HepG2 (cell line): ENCODE measurements around the gene IL3. TPM values are rescaled to one million over a fixed set of nuclear protein-coding genes. Genes with fewer than 3 reads are reported as not detected.

Experiments
- ATAC-seq: fragments of 200-7000 bp; cut with Tn5 transposase; 3 replicates; pipeline ENCODE4 v1.9.1; 2020; ENCODE audit warnings: mild to moderate bottlenecking, moderate library complexity
- BruUV-seq: library from RNA; stranded (reverse); fragments of 400-500 nt; replicated peaks from 2 replicates; lab custom pipeline; 2021; lab: Mats Ljungman, UMichigan
- CTCF ChIA-PET: fragments of 300-600 bp; formaldehyde crosslinking; extraction: SDS; loops from one replicate; lab custom pipeline; 2021; ENCODE audit warnings: low total read pairs, inconsistent platforms, low intra/inter-chr PET ratio; lab: Yijun Ruan, JAX
- POLR2A ChIA-PET: fragments of 350-600 bp; sonication (Branson Sonifier 250); formaldehyde crosslinking; loops from one replicate; lab custom pipeline; 2020; ENCODE audit warnings: antibody characterized with exemption, inconsistent platforms; lab: Yijun Ruan, JAX
- DNase-seq: peaks from one replicate; pipeline ENCODE4 v3.0.0-alpha.2; 2015; ENCODE audit warnings: low spot score
- FAIRE-seq: peaks from 3 replicates; lab custom pipeline; 2011; peaks lifted over from hg19 to GRCh38; lab: Jason Lieb, UNC
- H2AFZ ChIP-seq: one replicate; pipeline ENCODE4 v1.6.1; 2011; ENCODE audit warnings: low read length, inconsistent platforms
- H3K27ac ChIP-seq: fragments of 300-600 bp; 3 replicates; pipeline ENCODE4 v1.8.0; 2011; ENCODE audit warnings: mixed run types, mild to moderate bottlenecking, mixed read lengths, low read length, inconsistent platforms; ENCODE audit not compliant: insufficient read depth; ENCODE audit errors: extremely low read length
- H3K27me3 ChIP-seq, 2 experiments: fragments of 200-600 bp in 1 of 2; 2 replicates in 1 of 2; 3 replicates in 1 of 2; pipeline versions ENCODE4 v1.6.0 to v1.8.0; 2011; ENCODE audit warnings: low read length in 2 of 2, mild to moderate bottlenecking in 2 of 2, moderate library complexity in 2 of 2, inconsistent platforms in 1 of 2; ENCODE audit not compliant: insufficient read depth in 2 of 2, control insufficient read depth in 1 of 2
- H3K36me3 ChIP-seq, 2 experiments: fragments of 200-600 bp in 1 of 2; replicated peaks in 1 of 2; 2 replicates in 1 of 2; 3 replicates in 1 of 2; pipeline versions ENCODE4 v1.5.1 to v1.8.0; 2011; ENCODE audit warnings: low read length in 2 of 2, inconsistent platforms in 1 of 2; ENCODE audit not compliant: insufficient read depth in 2 of 2, control insufficient read depth in 1 of 2
- H3K4me1 ChIP-seq: 2 replicates; pipeline ENCODE4 v1.5.1; 2012; ENCODE audit warnings: low read length, inconsistent platforms; ENCODE audit not compliant: insufficient read depth
- H3K4me2 ChIP-seq: 2 replicates; pipeline ENCODE4 v1.6.0; 2011; ENCODE audit warnings: low read depth, low read length, inconsistent platforms
- H3K4me3 ChIP-seq, 3 experiments: fragments of 200-600 bp in 1 of 3; sonication (generic), shearing (Covaris generic) in 1 of 3; replicated peaks in 1 of 3; 2 replicates each; pipeline ENCODE4 v1.5.1; 2011 to 2016; ENCODE audit warnings: low read length in 3 of 3, inconsistent platforms in 2 of 3, low read depth in 2 of 3, mild to moderate bottlenecking in 2 of 3, control low read depth in 1 of 3, mixed read lengths in 1 of 3; ENCODE audit not compliant: insufficient read depth in 1 of 3
- H3K79me2 ChIP-seq: one replicate; pipeline ENCODE4 v1.6.1; 2011; ENCODE audit warnings: low read length, inconsistent platforms; ENCODE audit not compliant: insufficient read depth
- H3K9ac ChIP-seq: 2 replicates; pipeline ENCODE4 v1.6.0; 2011; ENCODE audit warnings: mild to moderate bottlenecking, low read depth, low read length, inconsistent platforms; ENCODE audit not compliant: insufficient read depth
- H3K9me3 ChIP-seq: 2 replicates; pipeline ENCODE4 v1.5.1; 2012; ENCODE audit warnings: mild to moderate bottlenecking, low read length
- H4K20me1 ChIP-seq: 2 replicates; pipeline ENCODE4 v1.6.0; 2011; ENCODE audit warnings: inconsistent platforms, mild to moderate bottlenecking, low read length, moderate library complexity; ENCODE audit not compliant: insufficient read depth
- ATAD3A ChIP-seq: sonication (generic); formaldehyde crosslinking; IDR thresholded peaks from 2 replicates; pipeline ENCODE4 v1.4.0; 2020; ENCODE audit warnings: missing genetic modification reagents
- CREB1 ChIP-seq, 2 experiments: fragments of 450-650 bp in 1 of 2; IDR thresholded peaks; 2 replicates each; pipeline ENCODE4 v1.6.1; 2016 to 2017; ENCODE audit warnings: control low read depth in 1 of 2, mild to moderate bottlenecking in 1 of 2, missing compliant biosample characterization in 1 of 2, missing genetic modification characterization in 1 of 2
- HMG20A ChIP-seq: IDR thresholded peaks from 2 replicates; pipeline ENCODE4 v1.6.1; 2016; ENCODE audit warnings: borderline replicate concordance
- JDP2 ChIP-seq: sonication (generic); formaldehyde crosslinking; IDR thresholded peaks from 2 replicates; pipeline ENCODE4 v1.8.1; 2022; ENCODE audit warnings: missing genetic modification reagents, borderline replicate concordance
- MBD4 ChIP-seq: IDR thresholded peaks from 2 replicates; pipeline ENCODE4 v1.6.1; 2012; ENCODE audit warnings: low read length, inconsistent platforms, borderline replicate concordance
- NFKBIZ ChIP-seq: IDR thresholded peaks from 2 replicates; pipeline ENCODE4 v1.6.1; 2018; ENCODE audit warnings: missing genetic modification reagents, missing compliant biosample characterization
- SKI ChIP-seq: fragments of 450-650 bp; IDR thresholded peaks from one replicate; pipeline ENCODE4 v1.6.1; 2018; ENCODE audit warnings: mild to moderate bottlenecking; ENCODE audit not compliant: partially characterized antibody
- SOX5 ChIP-seq: IDR thresholded peaks from 2 replicates; pipeline ENCODE4 v1.6.1; 2016; ENCODE audit warnings: borderline replicate concordance
- ZBTB7B ChIP-seq: sonication (generic); formaldehyde crosslinking; IDR thresholded peaks from 2 replicates; pipeline ENCODE4 v1.4.0; 2020; ENCODE audit warnings: missing genetic modification reagents
- ZNF263 ChIP-seq: sonication (generic); formaldehyde crosslinking; IDR thresholded peaks from 2 replicates; pipeline ENCODE4 v1.4.0; 2020; ENCODE audit warnings: missing genetic modification reagents
- ZNF614 ChIP-seq: IDR thresholded peaks from 2 replicates; pipeline ENCODE4 v1.6.1; 2018; ENCODE audit warnings: missing biosample characterization, missing genetic modification reagents, inconsistent platforms, borderline replicate concordance
- WGBS: methylation state at CpG from one replicate; pipeline ENCODE4 v1.1.6; 2017; ENCODE audit warnings: low lambda C conversion rate; 5-methylcytosine and 5-hydroxymethylcytosine counted together
- in situ Hi-C: cut with HindIII; loops from 2 replicates; pipeline ENCODE4 v1.10.0; 2017; ENCODE audit warnings: low pct_unique_long_range_greater_than_20kb; ENCODE audit not compliant: extremely low pct_ligation_motif_present
- intact Hi-C: fragments of 100-400 bp; cut with micrococcal nuclease; formaldehyde crosslinking; loops from one replicate; pipeline ENCODE4 v1.10.0; 2022; ENCODE audit not compliant: unreplicated experiment
- polyA plus RNA-seq, 8 experiments: library from polyadenylated mRNA; depleted of rRNA in 3 of 8; stranded (reverse) in 7 of 8; unstranded in 1 of 8; fragments of >200 nt; fragmentation: Illumina TruSeq in 4 of 8; extraction: Trizol in 4 of 8; gene quantifications; 2 replicates each; pipeline versions ENCODE4 v1.2.1 to v1.2.3, GENCODE V29; 2011 to 2016; ENCODE audit warnings: low read depth in 4 of 8, missing spikeins in 1 of 8, mixed read lengths in 1 of 8; ENCODE audit not compliant: insufficient read depth in 1 of 8
- total RNA-seq, 5 experiments: library from RNA; depleted of rRNA; stranded (reverse); fragments of >200 nt; fragmentation: Illumina TruSeq; extraction: Trizol; gene quantifications; 2 replicates each; pipeline ENCODE4 v1.2.3, GENCODE V29; 2016; ENCODE audit warnings: low read depth in 1 of 5
- TF ChIP-seq, protein P1 (sequence below): sonication (generic); formaldehyde crosslinking; IDR thresholded peaks from 2 replicates; pipeline ENCODE4 v1.5.0; 2020; ENCODE audit warnings: mild to moderate bottlenecking, low read depth, missing genetic modification reagents, borderline replicate concordance
- TF ChIP-seq, protein P2 (sequence below): sonication (generic); formaldehyde crosslinking; IDR thresholded peaks from 2 replicates; pipeline ENCODE4 v1.8.1; 2022; ENCODE audit warnings: mild to moderate bottlenecking, missing genetic modification reagents
- TF ChIP-seq, protein P3 (sequence below): sonication (generic); formaldehyde crosslinking; conservative IDR thresholded peaks from 2 replicates; pipeline ENCODE4 v1.4.0; 2020; ENCODE audit warnings: missing genetic modification reagents

IL3 gene
- total and polyA plus RNA-seq, 2 of the 13 experiments (the other 11 are each of a cell fraction or from before 2014, with no cell fraction given) = not detected

DNA sequence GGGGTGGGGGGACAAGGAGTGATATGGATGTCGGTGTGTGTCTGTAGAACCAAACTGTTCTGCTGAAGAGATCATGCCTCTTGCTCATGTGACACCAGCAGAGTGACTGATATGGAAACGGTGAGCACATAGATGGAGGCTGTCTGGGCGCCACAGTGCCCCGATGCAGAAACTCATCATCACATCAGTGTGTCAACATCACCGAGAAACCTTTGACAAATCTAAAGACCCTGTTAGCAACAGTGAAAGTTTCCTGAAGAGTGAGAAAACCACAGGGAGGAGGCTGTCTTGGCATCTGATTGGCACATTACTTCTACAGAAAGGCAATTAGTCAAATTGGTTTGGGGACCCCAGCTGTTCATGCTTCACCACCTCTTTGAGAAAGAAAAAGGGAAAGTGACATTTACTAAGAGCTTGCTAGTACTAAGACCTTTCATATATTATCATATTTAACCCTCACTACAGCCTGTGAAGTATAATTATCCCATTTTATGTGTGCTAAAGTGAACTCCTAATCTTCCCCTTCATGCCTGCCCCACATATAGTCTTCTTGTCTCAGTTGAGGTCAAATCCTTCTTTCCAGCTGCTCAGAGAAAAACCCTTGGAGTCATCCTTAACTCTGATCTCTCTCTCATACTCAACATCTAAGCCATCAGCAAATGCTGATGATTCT lies 38.8 kb downstream of the IL3 start:
- DNase-seq (no peak), FAIRE-seq (no peak), ATAC-seq (no peak)
- Histone ChIP-seq H3K4me2 (no peak overlapping the region), H4K20me1 (no peaks in the 10 kb centered on the region), H3K4me3 (no peak overlapping the region), H3K27ac (no peak overlapping the region), H3K27me3 (no peaks in the 10 kb centered on the region; a peak in 2 of 5 replicates), H3K36me3 (no peaks in the 10 kb centered on the region), H3K4me1 (peaks cover 16% of the 10 kb centered on the region), H2AFZ (no peak overlapping the region), H3K9me3 (no peaks in the 10 kb centered on the region), H3K9ac (no peak overlapping the region), H3K79me2 (no peaks in the 10 kb centered on the region)
- in situ Hi-C loops (no loop called here), intact Hi-C loops (no loop called here)
- BruUV-seq = no TSS peak
- ChIA-PET POLR2A (no interaction called here), CTCF (no interaction called here)
- WGBS = 37% methylated on average over 5 of the region's 5 CpGs
- no peak for TF ChIP-seq SOX5 (CRISPR knock-in tag)
- TF ChIP-seq ATAD3A (CRISPR knock-in tag) = no peak
- TF ChIP-seq, protein P1, sequence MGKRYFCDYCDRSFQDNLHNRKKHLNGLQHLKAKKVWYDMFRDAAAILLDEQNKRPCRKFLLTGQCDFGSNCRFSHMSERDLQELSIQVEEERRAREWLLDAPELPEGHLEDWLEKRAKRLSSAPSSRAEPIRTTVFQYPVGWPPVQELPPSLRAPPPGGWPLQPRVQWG (CRISPR knock-in tag) = no peak
- TF ChIP-seq SKI = no peak
- TF ChIP-seq ZBTB7B (CRISPR knock-in tag) = no peak
- TF ChIP-seq MBD4 = no peak
- no peak for TF ChIP-seq ZNF614 (CRISPR knock-in tag)
- TF ChIP-seq, protein P2, sequence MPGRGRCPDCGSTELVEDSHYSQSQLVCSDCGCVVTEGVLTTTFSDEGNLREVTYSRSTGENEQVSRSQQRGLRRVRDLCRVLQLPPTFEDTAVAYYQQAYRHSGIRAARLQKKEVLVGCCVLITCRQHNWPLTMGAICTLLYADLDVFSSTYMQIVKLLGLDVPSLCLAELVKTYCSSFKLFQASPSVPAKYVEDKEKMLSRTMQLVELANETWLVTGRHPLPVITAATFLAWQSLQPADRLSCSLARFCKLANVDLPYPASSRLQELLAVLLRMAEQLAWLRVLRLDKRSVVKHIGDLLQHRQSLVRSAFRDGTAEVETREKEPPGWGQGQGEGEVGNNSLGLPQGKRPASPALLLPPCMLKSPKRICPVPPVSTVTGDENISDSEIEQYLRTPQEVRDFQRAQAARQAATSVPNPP = no peak
- no peak for TF ChIP-seq NFKBIZ (CRISPR knock-in tag)
- no peak for TF ChIP-seq JDP2
- TF ChIP-seq, protein P3, sequence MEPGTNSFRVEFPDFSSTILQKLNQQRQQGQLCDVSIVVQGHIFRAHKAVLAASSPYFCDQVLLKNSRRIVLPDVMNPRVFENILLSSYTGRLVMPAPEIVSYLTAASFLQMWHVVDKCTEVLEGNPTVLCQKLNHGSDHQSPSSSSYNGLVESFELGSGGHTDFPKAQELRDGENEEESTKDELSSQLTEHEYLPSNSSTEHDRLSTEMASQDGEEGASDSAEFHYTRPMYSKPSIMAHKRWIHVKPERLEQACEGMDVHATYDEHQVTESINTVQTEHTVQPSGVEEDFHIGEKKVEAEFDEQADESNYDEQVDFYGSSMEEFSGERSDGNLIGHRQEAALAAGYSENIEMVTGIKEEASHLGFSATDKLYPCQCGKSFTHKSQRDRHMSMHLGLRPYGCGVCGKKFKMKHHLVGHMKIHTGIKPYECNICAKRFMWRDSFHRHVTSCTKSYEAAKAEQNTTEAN (CRISPR knock-in tag) = no peak
- TF ChIP-seq HMG20A (CRISPR knock-in tag) = no peak
- no peak for TF ChIP-seq CREB1 (IDR thresholded peaks at IDR 0.05)
- no peak for TF ChIP-seq CREB1 (CRISPR knock-in tag; IDR thresholded peaks at IDR 0.05)
- TF ChIP-seq ZNF263 = no peak
